Measurements from ENCODE around the gene RTN4R.
A peak's percentile ranks its signal among the peaks of the same experiment; 100 is the strongest.

Gene RTN4R

DNA sequence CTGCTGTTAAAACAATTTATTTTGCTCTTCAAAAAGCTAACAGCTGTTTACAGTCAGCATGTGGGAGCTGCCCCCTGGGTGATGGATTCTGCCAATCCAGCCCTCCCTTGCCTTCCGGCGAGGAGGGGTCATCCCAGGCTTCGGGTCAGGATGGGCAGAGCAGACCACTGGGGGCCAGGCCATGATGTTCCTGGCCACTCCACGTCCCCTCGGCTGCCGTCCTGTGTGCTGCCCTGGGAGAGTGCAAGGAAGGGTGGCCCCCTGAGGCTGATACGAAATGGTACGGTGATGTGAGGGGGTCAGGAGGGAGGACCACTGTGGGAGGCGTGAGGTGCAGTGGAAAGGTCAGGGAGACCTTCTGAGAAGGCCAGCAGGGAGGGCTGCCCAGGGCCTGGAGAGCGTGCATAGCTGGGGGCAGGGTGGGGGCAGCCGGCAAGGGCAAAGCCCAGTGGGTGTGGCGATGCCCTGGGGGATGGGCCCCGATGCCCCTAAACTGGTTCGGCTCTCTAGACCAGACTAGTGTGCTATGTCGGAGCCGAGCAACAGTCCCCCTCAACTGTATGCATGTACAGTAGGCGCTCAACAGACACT is 41.3 kb downstream of the RTN4R start:
- no peak for DNase-seq

DNA sequence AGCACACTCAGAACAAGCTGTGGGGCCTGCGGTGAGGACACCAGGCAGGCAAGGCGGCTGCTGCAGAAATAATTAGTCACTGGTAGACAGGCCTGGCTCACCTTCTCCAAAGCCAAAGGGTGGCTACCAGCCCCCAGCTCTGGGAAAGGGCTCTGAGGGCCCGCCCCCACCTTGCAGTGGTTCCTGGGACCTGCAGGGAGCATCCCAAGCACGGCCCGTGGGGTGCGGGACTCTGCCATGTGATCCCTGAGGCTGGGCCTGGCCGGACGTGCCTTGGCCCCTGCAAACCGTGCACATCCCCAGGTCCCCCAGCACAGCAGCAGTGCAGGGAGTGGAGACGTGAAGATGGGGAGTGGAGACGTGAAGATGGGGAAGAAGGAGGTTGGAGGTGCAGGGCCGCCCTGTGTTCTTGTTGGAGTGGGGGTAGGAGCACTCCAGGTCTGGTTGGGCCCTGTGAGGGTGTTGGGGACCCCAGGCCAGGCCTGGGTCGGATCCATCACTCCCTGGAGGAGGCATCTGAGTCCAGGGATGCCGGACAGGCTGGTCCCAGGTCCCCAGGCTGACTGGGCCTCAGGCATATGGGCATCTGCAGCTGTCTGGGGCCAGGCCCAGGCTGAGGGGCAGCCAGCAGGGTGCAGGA is 41.9 kb downstream of the RTN4R start:
- no peak for DNase-seq

DNA sequence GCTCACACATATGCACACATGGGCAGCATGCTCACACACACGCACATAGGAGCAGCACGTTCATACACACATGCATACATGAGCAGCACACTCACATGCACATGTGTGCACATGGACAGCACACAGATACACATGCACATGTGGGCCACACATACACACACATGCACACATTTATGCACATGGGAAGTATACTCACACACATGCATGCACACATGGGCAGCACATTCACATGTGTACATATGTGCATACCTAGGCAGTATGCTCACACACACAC is 42.5 kb downstream of the RTN4R start:
- no peak for DNase-seq

DNA sequence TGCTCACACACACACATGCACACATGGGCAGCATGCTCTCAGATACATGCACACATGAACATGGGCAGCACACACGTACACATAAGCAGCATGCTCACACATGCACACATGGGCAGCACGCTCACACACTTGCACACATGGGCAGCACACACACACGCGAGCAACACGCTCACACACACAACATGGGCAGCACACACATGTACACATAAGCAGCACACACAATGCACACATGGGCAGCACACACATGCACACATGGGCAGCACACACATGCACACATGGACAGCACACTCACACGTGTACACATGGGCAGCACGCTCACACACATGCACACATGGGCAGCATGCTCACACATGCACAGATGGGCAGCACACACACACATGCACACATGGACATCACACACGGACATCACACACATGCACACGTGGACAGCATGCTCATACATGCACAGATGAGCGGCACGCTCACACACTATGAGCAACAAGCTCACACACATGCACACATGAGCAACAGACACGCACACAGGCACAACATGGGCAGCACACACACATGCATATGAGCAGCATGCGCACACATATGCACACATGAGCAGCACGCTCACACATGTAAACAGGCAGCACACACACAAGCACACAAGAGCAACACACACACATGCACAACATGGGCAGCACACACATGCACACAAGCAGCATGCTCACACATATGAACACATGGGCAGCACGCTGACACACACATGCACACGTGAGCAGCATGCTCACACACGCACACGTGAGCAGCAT is 43.0 kb downstream of the RTN4R start:
- DNase-seq, result no peak

DNA sequence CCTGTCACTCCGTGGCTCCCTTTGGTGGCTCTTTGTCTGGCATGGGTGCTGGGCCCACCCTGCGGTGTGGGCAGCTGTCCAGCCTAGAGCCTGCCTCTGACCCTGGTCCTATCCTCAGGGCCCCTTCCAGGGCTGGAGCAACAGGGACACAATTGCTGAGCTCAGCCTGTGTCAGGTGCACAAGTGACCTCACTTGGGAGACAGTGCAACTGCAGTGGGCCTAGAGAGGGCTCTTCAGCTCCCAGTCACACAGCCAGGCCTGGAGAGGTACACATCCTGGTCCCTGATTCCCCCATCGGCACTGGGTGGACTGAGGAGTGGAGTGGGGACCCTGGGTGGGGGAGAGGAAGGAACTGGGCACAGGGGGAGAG is 43.9 kb downstream of the RTN4R start:
- DNase-seq, result no peak

DNA sequence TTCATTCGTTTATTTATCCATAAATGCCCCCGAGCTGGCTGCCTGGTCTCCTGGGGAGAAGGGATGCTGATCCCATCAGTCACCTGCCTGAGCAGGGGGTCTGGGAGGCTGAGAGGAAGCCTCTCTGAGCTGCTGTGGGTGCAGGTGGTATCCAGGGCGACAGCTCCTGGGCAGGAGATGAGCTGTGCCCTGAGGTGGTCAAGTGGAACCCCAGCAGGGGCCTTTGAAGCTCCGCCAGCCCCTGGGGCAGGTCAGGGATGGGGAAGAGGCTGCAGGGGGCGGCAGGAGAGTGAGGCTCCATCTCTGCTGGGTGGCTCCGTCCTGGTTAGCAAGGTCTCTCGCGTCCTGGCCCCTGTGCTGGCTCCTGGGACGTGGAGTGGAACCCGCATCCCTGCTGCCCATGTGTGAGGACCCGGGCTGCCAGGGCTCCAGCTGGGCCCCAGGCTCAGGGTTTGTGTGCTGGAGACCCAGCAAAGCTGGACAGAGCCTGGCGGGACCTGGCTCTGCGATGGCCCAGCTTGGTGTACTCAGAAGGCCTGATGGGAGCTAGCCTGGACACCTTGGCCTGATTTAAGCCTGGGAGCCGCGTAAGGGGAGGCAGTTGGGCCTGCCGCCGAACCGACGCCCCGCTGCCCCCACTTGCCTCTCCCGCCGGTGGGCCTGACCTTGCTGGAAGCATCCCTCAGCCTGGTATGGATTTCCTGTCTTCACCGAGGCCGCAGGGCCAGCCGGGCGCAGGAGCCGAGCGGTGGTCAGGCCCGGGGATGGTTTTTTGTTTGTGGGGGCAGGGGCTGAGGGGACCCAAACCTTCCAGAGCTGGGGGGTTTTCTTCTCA is 44.5 kb downstream of the RTN4R start:
- peak; percentile 92 for DNase-seq

DNA sequence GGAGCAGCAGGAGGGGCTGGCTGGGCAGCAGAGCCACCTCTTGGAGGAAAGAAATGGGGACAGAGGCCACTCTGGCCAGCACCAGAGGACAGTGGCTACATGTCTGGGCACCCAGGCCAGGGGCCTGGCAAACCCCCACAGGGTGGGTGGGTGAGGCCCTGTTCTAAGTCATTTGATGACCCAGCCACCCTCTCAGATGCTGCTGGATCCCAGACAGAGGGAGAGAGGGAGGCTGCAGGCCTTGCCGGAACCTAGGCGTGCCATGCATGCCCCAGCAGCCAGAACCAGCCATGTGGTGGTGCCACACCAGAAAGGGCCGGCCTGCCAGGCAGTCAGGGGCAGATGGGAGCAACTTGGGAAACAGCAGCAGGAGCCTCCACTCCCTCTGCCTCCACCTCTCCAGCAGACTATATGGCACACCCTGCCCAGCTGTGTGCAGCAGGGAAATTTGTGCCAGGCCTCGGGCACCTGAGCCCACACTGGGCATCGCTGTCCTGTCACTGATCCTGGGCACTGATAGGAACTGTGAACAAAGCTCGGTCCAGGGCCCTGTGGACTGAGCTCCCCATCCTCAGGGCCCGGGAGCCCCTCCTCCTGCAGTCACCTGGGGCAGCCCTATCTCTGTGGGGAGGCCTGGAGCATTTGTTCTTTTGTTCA is 45.2 kb downstream of the RTN4R start:
- no peak for DNase-seq

DNA sequence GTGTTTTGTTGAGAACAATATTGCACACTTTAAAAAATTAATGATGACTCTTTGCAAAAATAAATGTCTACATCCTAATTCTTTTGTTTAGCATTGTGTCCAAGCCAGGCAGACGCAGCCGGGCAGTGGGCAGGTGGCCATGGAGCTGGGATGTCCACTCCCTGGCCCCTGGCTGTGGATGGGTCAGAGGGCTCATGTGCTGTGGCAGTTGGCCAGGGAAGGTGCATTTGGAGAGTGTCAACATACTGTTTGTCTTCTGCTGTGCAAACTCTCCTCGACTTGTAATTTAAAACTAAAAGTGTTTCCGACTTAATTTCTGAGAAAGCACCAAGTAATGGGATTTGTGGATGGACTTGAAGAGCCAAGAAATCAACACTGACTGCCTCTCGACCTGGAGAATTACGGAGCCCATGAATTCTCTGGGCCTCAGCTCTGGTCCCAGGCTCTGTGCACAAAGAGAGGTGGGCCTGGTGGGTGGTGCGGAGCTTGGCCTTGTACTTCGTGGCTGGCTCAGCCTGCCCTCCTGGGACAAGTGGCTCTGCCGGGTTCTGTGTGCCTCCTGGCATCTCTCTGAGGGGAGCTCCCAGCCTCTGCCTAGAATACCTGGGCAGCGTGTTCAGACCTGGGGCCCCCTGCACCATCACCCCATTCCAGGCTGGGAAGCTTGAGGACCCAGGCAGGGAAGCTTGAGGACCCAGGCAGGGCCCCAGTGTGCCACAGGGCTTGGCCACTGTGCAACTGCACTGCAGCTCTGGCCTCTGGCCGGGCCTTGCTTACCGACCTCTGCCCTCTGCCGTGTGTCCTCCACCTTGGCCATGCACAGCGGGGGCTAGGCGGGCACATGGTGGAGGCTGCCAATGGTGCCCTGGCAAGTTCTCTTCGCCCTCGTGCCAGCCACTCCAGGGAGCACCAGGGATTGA is 46.4 kb downstream of the RTN4R start:
- peak; percentile 71 for DNase-seq

DNA sequence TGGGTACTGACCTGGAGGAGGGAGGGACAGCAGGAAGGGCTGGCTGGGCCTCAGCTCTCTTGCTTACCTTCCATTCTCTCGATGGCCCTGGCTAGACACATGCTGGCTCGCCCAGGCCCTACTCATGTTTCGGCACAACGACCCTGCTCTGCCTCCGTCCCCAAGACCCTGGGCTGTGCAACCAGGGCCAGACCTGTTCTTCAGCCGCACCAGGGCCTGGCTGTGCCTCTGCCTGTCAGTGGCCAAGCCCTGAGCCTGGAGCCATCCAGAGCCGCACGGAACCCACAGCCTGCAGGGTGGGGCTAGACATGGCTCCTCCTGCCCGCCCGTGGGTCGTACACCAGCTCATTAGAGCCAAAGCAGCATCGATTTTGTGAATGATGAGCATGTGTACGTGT is 47.5 kb downstream of the RTN4R start:
- DNase-seq, result no peak

DNA sequence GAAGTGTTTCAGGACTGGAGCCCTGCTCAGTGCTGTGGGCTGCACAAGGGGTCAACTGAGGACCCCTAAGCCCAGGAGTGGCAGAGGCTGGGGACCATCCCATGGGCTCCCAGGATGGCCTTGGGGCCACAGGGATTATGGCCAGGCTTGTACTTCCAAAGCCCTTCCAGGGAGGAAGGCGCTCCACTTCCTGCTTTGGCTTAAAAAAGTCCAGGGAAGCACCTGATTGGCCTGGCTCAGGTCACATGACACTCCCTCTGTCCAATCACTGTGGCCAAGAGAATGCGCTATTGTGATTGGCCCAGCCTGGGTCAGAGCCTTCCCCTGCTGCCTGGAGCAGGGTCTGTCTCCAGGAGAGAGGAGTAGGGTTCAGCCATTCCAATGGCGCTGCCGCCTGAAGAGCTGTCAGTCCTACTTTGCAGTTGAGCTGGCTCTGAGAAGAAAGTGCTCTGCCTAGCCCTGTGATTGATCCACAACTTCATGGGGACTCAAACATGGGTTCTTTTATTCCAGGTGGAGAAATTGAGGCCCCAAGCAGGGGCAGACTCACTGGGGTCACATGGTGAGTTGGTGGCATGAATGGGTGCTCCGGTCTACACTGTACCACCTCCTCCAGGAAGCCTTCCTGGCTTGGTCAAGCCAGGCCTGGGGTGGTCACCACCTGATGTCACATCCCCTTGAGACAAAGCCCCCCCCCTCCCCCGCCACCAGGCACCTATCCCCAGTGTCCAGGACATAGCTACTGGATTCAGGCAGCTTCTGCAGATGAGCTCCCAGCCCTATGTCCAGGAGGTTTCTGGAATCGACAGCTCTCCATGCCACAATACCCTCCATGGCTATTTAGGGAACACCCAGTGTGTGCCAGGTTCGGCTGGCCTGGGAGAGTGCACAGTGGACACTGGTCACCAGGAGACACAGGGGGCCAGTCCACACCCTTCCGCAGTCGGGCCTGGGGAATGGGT is 48.2 kb downstream of the RTN4R start:
- peak; percentile 52 for DNase-seq

DNA sequence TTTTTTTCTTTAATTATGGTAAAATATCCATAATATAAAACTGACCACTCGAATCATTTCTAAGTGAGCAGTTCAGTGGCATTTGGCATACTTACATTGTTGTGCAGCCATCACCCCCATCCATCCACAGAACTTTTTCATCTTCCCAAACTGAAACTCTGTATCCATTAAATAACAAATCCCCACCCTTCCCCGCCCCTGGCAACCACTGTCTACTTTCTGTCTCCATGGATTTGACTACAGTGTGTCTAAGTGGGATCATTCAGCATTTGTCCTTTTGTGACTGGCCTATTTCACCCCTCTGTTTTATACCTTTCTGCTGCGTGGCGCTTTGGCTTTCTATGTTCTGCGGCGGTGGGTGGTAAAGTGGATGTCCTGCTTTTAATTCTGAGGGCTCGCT is 49.1 kb downstream of the RTN4R start:
- no peak for DNase-seq

DNA sequence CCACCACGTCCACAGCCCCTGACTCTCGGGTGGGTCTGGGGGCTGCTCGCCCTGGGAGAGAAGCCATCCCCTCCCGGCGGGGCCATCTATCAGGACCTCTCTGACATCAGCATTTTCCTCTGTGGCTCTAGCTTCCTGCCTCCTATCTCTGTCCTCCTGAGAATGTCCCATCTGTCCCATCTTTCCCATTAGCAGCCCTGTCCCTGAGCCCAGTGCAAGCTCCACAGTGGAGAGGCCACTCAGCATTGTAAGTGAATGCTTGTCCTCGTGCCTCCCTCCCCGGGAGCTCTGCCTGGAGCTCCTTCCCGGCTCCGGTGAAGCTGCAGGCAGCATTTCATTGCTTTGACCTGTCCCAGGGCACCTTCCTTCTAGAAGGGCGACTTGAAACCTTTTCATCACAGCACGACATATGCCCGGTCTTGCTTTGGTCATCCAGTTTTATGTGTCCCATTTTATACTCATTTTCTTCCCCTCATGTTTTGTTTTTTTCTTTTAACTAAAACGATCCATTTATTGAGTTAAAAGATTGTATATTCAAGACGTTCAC is 49.7 kb downstream of the RTN4R start:
- no peak for DNase-seq

DNA sequence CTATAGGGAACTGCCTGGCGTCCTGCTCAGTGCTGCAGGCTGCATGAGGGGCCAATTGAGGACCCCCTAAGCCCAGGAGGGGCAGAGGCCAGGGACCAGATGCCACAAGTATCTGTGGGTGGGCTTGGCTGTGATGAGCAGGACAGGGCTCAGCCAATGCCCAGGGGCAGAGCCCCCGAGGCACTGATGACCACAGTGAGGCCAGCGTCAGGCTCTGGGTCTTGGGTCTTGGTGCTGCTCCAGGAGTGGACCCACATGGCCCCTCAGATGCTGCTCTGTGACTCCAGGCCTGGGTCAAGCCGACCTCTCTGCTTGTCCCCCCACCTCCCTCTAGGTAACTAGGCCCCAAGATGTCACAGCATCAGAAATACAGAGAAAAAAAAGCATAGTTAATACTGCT is 50.6 kb downstream of the RTN4R start:
- DNase-seq, result no peak

DNA sequence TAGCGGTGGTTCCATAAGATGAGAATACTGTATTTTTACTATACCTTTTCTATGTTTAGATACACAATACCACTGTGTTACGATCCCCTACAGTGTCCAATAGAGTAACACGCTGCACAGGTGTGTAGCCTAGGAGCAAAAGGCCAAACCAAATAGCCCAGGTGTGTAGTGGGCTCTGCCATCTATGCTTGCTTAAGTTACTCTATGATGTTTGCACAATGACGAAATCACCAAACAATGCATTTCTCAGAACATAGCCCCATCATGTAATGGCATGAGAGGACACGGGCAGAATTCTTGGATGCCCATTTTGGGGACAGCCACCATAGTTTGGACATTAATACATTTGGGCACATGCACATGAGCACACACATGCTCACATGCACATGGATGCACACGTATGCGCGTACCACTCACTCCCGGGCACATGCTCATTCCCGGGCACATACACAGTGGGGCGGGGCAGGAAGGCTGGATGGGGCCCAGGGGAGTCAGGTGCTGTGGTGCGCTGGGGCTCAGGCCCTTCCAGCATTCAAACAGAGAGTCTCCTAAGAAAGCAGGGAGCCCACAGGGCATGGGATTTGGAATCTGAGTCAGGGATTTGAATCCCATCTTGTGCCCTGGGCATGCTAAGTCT is 51.1 kb downstream of the RTN4R start:
- DNase-seq, result peak; percentile 38

DNA sequence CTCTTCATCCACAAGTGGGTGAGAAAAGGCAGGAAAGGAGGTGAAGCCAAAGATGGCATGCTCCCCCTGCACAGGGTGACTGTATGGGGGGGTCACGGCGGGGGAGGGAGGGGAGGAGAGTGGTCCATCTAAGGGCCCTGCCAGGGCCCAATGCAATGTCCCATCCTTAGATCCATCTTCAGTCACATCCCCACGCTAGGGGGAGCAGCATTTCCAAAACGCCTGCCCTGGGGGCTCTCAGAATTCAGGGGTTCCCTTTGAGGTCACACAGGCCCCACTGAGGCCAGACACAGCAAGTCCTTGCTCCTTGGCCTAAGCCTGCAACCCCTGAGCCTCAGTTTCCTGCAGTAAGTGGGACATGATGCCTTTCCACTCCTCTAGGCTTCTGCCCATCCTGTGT is 52.4 kb downstream of the RTN4R start:
- DNase-seq, result no peak

DNA sequence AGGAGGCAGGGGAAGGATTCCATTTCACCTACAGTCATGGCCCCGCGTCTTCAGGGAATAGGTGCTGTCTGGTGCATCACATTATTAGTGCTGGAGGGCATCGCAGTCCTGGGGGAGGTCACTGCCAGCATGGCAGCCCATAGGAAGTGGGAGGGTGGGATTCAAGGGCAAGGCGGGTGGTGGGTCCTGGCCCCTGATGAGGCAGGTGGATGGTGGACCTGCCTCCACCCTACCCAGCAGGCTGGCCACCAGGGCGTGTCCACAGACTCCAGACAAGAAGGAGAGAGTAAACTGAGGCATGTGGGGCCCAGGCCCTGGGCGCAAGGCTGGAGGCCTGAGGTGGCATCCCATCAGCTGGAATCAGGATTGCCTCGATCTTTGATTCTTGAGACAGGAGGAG is 53.3 kb downstream of the RTN4R start:
- DNase-seq, result no peak

DNA sequence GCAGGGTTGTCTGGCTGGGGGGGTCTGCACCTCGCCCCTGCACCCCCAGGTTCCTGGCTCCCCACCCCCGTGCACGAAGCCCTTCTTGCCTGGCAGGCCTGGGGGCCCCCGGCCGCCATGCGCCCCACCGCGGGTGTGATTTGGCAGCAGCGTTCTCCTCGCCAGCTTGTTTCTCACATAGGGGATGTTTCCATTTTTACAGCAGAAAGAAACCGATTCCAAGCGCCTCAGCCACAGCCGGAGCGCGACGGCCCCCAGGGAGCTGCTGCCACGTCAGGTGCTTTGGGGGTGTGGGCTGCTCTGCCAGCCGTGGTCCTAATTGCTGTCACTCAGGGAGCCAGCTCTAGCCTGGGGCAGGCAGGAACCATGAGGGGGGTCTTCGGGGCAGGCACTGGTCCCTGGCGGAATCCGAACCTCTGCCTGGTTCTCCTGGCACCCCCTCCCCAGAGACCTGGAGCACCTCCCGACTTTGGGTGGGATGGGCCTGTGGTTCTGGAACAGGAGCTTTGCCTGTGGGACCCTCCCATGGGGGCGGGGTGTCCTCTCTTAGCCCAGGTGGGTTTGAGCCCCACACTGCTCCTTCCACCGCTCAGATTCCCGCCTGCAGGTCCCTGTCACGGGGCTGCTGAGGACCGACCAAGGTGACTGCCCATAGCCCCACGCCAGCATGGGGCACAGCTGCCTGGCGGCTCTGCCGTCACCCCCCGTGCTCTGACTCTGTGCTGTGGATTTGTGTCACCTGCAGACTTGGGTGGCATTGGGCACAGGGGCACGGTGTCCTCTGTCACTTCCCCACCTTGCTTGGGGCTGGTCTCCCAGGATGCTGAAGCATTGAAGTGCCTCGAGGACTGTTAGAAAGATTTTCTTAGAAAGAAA is 54.0 kb downstream of the RTN4R start:
- no peak for DNase-seq

DNA sequence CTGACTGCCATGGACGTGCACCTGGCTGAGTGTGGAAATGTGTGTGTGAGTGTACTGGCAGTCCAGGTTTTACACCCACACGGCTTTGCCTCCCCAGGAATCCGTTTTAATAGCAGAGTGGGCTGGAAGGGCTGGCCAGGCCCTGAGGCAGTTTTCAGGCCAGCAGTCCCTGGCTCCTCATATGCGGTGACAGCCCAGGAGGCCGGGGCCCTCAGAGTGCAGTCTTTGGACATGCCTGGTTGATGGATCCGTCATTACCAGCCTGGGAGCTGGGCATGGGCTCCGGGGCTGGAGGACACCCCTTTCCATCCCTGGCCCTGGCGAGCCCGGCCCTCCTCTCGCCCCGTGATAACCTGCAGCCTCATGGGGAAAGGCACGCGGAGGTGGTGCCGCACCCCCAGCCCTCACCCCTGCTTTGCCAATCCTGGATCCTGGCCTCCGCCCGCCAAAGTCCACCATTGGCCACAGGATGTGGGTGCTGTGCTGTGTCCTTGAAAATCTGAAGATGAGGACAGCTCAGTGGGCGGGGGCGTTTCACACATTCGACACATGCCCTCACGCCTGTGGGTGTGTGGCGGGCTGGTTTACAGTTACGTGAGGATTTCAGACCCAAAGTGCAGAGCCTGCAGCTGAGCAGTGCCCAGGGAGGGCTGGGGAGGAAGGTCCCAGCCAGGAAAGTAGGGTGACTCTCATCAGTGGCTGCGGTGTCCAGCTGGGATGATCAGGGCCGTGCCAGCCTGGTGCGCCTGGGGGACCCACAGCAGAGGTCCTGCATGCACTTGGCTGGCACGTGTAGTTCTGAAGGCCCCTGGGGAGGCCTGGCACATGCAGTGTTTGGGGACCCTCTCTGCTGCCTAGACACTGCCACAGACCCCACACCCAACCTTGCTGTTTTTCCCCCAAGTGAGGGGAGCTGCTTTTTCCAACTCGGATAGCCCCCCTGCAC is 55.1 kb downstream of the RTN4R start:
- DNase-seq, result peak; percentile 67
